Nasal cavity respiratory epithelium epithelial cell of viscerocranial mucosa (primary cell): Measurements from ENCODE around the gene SLC16A6. TPM values are rescaled to one million over a fixed set of nuclear protein-coding genes. Genes with fewer than 3 reads are reported as not detected.

Source experiments
- total RNA-seq: library from RNA; depleted of rRNA; stranded (reverse); fragments of >200 nt; gene quantifications from 2 replicates; pipeline ENCODE4 v1.2.3, GENCODE V29; 2014

SLC16A6 gene, protein sequence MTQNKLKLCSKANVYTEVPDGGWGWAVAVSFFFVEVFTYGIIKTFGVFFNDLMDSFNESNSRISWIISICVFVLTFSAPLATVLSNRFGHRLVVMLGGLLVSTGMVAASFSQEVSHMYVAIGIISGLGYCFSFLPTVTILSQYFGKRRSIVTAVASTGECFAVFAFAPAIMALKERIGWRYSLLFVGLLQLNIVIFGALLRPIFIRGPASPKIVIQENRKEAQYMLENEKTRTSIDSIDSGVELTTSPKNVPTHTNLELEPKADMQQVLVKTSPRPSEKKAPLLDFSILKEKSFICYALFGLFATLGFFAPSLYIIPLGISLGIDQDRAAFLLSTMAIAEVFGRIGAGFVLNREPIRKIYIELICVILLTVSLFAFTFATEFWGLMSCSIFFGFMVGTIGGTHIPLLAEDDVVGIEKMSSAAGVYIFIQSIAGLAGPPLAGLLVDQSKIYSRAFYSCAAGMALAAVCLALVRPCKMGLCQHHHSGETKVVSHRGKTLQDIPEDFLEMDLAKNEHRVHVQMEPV
- 0.14 and 0.68 TPM in 2 replicates for total RNA-seq

DNA sequence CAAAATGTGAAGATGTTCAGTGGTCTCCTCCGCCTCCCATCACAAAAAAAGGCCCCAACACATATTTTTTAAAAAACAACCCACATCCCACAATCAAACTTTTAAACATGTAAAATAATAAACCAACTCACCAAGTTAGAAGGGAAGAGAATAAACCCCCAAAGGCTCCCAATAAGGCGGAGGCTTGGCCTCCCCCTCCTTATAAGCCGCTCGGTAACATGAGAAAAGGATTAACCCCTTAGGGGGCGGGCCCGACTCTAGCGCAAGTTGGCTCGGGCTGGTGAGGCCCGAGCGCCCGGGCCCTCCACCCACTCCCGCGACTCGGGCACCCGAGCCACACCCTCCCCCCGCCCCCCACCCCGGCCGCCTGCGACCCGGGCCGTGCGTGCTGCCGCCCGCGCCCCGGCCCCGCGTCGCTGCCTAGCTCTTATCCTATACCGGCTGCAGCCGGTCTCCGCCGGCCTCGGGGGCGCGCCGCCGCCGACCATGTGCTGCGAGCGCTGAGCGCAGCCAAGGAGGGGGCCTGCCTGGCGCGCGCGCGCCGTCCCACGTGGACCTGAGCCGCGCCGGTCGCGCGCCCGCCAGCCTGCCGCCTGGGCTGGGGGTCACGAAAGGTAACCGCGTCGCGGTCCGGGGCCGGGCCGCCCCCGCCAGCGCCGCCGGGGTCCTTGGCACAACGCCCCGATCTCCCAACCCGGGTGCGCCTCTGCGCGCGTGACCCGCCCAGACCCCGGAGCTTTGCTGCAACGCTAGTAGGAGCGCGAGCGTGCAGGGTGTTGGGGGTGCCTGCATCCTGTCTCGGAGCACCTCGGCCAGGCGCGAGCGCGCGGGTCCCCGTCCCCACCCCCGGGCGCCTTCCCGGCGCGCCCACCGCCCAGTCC lies at the start of gene SLC16A6, which contains the start of gene ARSG:
Gene SLC16A6, minus strand, starts transcription at position 173 of the 881 bp plus-strand sequence. CDS start 12,807 bp downstream, outside the sequence.
Gene ARSG, plus strand, starts transcription at position 541 of the 881 bp plus-strand sequence. CDS start 15,999 bp downstream, outside the sequence.

GRCh38 chr17:68247445-68248198 lies 43.3 kb downstream of the SLC16A6 start, which contains the start of gene AMZ2:
TSS of gene AMZ2 (plus strand) at chr17:68248043. CDS start at chr17:68250188, 2,145 bp downstream.

Other genes with a start within 250 kb of the SLC16A6 start
- gene AMZ2, start 43.1 kb downstream of the SLC16A6 start, total RNA-seq = 79.4 and 129 TPM in 2 replicates
- gene ARSG, start 368 bp upstream of the SLC16A6 start, total RNA-seq = 0.71 and 1.4 TPM in 2 replicates
- gene WIPI1, start 166.4 kb upstream of the SLC16A6 start, total RNA-seq = 51.3 and 117 TPM in 2 replicates
- 227 and 263 TPM in 2 replicates for gene PRKAR1A, start 221.3 kb upstream of the SLC16A6 start, total RNA-seq